ENCODE results near the gene CLEC20A.

CLEC20A gene

DNA sequence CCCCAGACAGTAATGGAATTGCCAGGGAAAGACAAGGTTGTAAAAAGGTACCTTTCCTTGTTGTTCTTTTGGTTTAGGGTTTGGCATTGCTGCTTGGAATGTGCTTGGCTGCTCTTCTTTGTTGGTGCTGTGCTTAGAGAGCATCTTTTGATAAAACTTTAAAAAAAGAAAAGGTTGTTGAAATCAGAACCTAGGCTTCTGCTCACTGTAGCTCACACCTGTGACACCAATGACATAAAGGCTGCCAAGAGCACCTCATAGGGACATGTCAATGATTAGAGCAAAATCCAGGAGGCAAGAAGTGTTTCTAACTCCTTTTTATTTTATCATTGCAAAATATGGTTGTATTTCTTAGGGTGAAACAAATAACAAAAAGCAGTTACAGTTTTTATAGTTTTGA lies 28.9 kb downstream of the CLEC20A start:
- no peak for DNase-seq

DNA sequence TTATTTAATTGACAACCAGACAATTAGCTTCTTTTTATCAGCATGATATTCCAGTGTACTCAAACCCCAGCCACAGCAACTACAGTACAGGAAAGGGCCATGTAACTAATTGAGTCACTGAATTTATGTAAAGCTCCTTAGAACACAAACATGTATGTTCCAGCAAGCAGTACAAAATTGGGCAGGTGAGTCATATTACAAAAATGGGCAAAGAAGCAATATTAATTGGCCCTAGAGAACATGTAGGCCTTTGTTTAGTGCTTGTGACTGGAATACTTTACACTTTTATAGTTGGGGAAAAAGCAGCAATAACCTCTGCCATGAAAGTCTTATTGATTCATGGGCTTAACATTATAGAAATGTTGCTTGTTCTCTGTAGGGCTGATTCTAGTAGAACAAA lies 31.8 kb downstream of the CLEC20A start:
- no peak for DNase-seq

DNA sequence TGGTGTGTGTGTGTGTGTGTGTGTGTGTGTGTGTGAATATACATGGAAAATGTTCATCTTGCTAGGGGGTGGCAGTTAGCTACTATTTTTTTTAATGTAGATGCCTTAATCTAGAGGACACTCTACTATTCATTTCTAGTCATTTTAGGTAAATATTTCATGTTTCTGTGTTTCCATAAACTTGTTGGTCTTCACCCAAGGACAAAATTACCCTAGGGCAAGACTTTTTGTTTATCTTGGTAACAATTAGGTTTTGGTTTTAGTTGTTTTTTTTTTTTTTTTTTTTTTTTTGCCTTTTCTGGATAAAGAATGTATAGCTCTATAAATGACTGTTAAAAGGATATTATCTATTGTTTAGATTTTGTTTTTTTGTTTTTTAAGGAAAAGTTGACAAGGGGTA lies 32.2 kb downstream of the CLEC20A start:
- DNase-seq = no peak

DNA sequence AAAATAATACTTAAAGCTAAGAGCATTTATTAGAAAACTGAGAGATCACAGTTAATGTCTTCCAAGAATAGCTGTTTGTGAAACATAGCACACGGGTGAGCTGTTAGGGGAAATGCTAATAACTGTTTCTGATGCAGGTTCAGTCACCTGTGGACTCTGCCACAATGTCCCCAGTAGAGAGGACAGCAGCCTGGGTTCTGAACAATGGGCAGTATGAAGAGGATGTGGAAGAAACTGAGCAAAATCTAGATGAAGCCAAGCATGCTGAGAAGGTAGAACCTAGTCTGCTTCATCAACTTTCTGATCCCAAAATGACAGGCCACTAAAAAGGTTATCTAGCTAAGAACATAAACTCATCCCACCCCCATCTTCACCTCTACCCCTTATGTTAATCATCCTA lies 32.6 kb downstream of the CLEC20A start:
- DNase-seq = no peak

DNA sequence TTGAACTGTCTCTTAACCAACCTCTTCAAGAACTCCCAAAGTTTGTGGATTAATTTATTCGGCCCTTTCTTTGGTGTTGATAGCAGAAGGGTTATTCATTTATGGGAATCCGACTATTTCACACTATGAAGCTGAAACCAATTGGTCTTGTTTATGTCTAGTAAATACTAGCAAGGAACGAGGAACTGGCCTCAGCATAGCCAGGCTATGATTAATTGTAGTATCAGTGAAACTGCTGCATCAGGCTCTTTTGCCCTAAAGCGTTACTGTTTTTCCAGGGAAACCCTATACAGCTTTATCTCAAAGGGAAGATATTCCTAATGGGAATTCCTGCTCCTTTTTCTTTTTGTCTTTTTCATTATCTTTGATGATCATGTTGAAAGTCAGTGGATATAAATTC lies 35.1 kb downstream of the CLEC20A start:
- DNase-seq = no peak

DNA sequence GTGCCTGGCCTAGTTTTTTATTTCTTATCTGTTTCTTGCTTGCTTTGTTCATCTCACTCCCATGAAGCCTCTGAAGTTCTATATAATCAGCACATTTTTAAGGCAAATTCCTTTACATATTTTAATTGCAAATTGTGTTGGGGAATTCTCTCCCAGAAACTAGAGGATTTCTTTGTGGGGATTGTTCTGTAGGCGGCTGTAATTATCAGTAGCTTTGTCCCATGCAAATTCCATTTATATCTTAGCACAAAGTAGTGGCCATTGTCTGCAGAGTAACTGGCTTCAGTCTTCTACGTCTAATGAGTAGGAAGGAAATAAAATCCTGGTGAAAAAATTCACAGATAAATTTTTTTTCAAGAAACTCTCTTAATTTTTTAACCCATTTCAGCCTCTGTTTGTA lies 35.7 kb downstream of the CLEC20A start:
- DNase-seq = no peak

DNA sequence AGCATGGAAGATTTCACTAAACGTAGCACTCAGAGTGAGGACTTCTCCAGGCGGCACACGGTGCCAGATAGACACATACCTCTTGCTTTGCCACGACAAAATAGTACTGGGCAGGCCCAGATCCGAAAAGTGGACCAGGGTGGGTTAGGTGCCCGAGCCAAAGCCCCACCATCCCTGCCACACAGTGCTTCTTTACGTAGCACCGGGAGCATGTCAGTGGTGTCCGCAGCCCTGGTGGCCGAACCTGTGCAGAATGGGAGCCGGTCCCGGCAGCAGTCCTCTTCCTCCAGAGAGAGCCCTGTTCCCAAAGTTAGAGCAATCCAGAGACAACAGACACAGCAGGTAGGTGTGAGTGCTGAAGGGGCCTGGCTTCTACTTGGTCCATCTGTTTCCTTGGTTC lies 38.6 kb downstream of the CLEC20A start:
- DNase-seq = no peak

DNA sequence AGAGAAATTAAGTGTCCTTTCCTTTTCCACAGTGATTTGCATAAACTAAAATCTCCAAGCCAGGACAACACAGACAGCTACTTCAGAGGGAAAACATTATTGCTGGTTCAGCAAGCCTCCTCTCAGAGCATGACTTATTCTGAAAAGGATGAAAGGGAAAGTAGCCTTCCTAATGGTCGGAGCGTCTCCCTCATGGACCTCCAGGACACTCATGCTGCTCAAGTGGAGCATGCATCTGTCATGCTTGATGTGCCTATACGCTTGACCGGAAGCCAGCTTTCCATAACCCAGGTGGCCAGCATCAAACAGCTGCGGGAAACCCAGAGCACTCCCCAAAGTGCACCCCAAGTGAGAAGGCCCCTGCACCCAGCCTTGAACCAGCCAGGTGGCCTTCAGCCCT lies 39.1 kb downstream of the CLEC20A start:
- DNase-seq = no peak

DNA sequence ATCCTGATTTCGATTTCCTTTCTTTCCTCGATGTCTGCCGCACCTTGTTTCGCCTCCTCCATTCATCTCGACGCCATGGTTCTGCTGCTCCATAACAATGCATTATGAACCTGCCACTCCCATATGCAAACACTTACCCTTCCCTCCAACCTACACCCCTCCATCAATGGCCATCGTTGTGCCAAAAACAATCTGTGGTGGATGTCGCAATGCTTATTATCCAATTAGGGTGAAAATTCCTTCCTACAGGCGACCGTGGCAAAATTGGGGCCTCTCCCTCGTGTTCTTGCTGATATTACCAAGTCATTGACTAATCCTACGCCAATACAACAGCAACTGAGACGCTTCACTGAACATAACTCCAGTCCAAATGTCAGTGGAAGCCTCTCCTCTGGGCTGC lies 40.3 kb downstream of the CLEC20A start:
- no peak for DNase-seq

DNA sequence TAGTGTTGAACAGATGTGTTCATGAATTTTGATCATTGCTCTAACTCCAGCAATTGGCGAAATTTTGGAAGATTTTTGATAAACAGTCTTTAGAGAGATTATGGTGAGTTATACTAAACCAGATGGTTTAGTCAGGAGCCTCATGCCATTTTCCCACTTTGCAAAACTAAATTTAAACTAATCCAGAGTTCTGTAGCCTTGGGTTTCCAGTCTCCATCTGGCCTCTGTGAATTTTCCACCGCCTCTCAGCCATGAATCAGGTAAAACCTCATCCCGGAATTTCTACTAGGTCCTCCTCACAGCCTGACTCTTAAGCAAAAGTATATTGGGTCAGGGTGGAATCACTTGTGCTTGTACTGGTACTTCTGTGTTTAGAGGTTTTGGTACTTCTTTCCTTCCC lies 44.8 kb downstream of the CLEC20A start:
- DNase-seq = no peak

DNA sequence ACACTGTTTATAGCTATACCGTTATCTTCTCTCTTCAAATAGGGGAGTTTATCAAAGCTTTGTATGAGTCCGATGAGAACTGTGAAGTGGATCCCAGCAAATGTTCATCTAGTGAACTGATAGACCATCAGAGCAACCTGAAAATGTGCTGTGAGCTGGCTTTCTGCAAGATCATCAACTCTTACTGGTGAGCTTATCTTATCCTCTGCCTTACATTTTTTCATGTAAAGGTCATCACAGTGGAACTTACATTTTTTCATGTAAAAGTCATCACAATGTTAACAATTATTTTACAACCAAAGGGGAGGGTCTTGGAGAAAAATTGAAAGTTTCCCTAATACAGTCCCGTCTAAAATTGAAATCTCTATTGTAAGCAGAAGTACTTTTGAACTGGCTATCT lies 45.2 kb downstream of the CLEC20A start:
- DNase-seq = no peak

DNA sequence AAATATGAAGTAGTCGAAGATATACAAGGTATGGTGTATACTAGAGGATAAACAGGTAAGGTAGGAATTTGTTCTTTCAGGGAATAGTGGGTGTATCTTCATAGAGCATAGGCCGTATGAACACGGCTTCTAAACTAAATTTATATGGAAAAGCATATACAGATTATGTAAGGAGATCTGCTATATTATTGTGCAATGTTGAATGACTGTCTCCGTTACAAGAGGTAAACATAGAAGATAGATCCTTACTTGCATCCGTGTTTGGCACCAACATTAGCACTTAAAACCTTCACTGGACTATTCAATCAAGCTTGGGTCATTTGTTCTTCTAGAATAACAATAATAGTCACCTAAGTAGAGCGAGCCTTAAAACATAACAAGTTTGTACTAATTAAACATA lies 45.9 kb downstream of the CLEC20A start:
- DNase-seq = no peak

DNA sequence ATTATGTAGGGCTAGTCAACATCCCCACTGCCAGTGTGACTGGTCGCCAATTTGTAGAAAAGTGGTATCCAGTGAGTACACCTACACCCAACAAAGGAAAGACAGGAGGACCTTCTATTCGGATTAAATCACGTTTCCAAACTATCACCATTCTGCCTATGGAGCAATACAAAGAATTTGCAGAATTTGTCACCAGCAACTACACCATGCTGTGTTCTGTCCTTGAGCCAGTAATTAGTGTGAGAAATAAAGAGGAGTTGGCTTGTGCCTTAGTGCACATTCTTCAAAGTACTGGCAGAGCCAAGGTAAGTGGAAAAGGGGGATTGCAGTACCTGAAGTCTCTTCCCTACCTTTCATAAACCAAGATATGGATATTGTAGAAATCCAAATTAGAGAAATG lies 53.8 kb downstream of the CLEC20A start:
- DNase-seq = no peak

DNA sequence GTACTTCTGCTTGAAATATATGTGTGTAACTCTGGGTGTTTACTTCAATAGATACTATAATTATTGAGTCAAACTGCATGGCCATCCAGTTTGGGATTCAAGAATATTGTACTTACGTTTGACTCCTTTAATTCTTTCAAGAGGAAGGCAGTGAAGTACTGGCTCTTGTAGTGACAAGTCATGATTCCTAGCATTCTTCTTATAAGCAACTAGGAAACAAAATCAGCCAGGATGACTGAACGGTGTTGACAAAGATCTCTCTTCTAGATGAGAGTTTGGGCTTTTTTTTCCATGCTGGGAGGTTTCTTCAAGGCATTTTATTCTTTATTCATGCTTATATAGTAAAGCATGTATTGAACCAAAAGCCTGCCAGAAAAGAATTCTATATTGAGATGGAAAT lies 58.3 kb downstream of the CLEC20A start:
- no peak for DNase-seq

DNA sequence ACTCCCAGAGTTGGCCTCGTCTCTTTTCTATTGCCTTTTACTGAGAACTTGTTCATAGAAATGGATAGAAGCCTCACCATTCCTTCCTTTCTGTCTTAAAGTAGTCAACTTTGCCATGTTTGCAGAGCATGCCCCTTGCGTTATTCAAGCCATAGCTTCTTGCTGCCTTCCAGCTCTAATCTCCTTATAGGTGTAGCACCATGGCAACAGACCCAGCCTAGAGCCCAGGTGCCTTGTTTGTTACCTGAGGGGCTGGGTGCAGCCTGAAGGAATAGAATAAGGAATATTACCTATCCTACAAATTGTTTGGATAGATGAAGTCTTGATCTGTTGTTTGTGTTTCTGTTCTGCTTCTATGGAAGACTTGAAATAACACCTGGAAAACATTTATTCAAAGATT lies 59.9 kb downstream of the CLEC20A start:
- DNase-seq = no peak

DNA sequence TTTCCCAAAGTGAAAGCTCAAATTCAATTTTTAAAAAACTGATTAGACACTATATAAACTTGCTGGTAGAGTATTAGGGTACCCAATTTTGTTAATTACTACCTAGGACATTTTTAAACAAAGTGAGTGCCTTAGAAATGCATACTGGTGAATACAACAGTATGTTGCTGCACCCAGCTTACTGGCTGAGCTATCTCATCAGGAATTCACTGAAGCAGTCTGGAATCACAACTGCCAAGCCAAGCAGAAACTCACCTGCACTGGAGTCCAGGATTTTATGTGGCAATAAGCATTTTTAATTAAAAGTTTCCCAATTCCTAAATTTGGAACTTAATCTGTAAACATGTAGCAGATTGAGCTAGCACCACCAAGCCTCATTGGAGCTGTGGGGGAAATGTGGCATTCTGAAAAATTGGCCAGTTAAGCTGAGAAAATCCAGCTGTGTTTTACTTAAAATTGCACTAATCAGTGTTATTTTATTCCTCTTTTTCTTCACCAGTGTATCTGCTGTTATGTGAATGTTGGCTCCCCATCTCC lies 61.8 kb downstream of the CLEC20A start:
- DNase-seq = no peak

DNA sequence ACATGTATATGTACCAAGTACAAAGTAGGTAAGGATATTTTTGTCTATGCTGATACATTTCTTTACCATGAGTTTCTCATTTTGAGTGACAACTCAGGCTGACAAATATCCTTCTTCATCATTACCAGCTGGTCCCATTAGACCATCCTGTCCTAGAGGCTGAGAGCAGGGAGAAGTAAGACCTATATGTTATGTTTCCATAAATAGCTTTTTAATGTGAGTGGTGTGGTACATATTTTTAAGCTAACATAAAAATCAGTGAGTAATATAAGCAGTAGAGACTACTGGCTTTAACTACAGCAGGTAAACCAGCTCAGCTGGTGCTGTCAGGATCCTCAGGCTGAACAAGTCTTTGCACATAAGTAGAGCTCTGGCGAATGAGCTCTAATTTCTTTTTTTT lies 62.4 kb downstream of the CLEC20A start:
- no peak for DNase-seq
